HTR-8/SVneo (cell line): Measurements from ENCODE around the gene HECTD4.
"Not testable (repeated sequence)": the region's sequence is repeated elsewhere in the genome, so short reads cannot be mapped to it uniquely, and the experiment has no call there.

ENCODE experiments used
- DNase-seq: peaks from one replicate; pipeline ENCODE4 v3.0.0; 2011; ENCODE audit warnings: low spot score, mixed read lengths; ENCODE audit not compliant: insufficient read length
- FAIRE-seq: peaks from 2 replicates; lab custom pipeline; 2011; peaks lifted over from hg19 to GRCh38; lab: Jason Lieb, UNC

HECTD4 gene

DNA sequence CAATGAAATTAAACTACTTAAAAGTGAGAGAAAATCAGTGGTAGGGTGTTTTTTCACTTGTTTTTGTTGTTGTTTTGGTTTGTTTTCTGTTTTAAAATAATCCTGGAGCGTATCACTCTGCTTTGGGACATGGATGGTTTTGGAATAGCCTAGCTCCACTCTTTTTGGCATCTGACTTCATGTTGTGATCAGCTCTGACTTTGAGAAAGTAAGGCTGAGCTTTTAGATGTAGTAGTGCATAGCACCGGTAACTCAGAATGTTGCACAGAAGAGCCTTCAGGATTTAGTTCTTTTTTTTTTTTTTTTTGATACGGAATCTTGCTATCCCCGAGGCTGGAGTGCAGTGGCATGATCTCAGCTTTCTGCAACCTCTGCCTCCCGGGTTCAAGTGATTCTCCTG is 248.8 kb downstream of the HECTD4 start:
- FAIRE-seq (no peak), DNase-seq (no peak)

DNA sequence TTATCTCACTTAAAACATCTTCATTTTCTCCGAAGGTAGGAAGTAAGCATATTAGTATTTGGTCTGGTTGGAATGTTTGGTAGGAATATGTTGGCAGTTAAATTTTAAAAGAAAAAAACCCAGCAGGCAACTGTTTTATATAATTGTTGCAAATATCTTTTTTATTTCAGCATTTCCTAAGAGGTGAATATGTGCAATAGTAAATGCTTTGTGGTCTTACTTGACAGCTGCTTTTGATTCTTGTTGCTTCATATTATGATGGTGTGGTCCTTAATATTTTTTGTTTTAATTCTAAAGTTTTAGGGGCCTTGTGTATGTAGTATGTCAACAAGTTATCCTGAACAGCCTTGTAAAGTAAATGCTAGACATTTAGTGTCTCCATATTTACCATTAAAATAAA is 250.5 kb downstream of the HECTD4 start:
- no peak for FAIRE-seq
- DNase-seq = no peak

DNA sequence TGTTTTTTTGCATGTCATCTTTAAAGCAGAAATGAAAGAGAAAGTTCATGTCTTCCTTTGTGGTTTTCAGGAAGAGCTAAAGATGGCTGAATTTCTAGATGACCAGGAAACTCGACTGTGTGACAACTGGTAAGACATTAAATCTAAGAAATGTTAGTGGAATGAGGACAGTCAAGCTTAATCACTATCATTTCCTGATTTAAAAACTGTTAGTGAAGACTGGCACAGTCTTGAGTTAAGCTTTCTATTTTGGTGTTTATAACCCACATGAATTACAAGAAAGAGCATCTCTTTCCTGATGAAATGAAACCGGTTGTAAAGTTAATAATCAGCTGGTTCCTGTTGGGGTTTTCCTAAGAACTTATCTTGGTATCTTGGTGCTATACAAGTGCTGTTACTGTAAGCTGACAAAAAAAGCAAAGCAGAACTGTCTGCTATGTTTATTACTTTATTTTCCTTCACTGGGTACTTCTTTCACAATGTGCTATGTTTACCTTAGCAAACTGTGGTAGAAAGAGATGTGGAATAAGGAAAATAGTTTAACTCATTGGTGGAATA is 251.7 kb downstream of the HECTD4 start:
- FAIRE-seq = no peak

DNA sequence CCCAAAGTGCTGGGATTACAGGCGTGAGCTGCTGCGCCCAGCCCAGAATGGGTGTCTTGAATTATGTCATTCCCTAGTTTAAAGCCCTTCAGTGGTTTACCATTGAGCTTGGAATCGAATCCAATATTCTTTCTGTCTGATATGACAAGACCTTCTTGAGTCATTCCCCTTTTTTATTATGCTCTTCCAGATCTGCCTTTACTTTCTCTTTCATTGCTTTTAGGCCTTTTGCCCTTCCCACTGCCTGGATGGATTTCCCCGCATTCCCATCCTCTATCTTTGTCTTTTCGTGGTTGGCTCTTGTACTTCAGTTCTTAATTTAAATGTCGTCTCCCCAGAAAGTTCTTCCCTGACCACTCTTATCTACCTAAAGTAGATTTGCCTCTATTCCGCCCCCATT is 255.3 kb downstream of the HECTD4 start:
- DNase-seq (no peak), FAIRE-seq (no peak)

More for the DNA sequence above, 251.7 kb downstream of the HECTD4 start:
- DNase-seq = no peak

DNA sequence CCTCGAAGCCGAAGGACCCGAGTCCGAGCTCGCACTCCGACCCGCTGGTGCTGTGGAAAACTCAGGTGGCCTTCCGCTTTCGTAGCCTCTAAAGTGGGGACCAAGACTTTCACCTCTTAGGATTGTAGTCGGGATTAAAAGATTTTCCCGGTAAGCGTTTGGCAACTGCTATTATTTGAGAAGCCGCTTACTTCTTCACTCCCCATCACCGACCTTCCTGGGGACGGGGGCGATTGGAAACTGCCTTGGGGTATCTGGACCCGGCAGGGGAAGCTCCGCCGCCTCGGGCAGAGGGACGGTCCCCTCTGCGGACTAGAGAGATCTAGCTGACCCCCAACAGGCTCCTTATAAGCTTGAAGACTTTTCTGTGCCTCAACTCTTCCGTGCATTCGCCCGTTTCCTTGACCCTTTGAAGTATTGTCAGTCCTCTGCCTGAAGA is 256.2 kb downstream of the HECTD4 start:
- DNase-seq (no peak), FAIRE-seq (no peak)

DNA sequence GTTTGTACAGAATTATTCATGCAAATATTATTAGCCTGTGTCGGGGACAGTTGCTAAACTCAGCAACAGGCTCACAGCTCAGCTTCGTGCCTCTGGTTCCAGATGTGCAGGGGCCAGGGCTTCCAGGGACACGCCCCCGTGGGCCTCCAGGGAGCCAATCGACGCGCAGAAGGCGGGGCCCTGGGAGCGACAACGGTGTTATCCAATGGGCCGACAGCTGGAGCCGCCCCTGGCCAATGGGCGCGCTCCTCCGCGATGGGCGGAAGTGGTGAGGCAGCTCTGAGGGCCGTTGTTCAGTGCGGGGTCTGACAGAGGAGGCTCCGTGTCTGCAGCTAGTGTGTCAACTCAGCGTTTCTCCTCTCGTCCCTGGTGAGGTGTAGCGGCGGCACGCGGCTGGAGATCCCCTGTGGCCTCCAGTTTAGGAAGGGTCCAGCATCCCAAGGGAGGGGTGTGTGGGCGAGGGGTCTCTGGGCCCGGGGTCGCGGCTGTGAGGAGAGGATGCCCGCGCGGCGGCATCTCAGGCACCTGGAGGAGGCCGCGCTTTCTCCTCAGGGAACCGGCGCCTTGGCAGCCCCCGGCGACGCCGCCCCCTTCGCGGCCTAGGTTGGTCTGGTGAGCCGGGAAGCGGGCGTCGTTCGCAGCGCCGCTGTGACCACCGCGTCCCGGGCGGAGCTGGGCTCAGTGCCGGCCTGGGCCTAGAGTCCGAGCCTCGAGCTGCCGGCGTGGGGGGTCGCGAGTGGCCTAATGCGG is 256.8 kb downstream of the HECTD4 start, which contains the start of gene TRAFD1:
TSS of gene TRAFD1 (plus strand) at position 311 of the 750 bp plus-strand sequence. CDS start 4,963 bp downstream, outside the sequence.
- FAIRE-seq (peak; percentile 96), DNase-seq (peak; percentile 99)

DNA sequence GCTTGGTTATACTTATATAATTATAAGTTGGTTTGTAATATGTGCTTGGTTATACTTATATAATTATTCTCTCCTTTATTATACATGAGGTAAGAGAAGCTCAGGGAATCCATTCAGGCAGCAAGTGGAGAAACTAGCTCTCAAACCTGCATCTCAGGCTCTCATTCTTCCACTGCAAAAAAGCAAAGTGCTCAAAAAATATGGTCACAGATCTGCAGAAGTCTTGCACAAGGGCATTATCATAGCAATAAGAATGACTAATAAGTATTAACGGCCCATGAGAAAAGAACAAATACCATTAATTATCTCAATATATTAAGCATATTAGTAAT is 257.3 kb downstream of the HECTD4 start:
- FAIRE-seq = no peak
- no peak for DNase-seq

DNA sequence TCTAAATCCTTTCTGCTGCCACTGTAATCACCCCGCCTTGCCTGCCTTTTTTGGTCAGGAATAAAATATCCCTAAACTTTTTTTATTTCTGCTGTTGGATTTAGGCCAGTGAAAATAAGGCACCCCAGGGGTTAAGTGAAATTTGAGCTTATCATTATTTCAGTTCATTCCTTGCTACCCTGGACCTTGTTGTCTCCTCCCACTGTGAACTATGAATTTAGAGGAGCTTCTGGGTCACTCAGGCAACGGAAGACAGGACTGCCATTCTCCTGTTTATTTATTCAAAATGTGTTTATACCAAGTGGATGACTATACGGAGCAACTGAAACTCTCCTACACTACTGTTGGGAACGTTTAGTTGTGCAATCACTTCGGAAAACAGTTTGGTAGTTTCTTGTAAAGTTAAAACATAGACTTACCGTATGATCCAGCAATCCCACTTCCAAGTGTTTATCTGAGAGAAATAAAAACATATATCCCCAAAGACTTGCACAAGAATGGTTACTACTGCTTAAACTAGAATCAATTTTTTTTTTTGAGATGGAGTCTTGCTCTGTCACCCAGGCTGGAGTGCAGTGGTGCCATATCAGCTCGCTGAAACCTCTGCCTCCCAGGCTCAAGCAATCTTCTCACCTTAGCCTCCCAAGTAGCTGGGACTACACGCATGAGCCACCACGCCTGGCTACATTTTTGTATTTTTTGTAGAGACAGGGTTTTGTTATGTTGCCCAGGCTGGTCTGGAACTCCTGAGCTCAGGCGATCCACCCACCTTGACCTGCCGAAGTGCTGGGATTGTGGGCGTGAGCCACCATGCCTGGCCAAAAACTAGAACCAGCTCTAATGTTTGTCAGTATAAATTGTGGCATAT is 259.2 kb downstream of the HECTD4 start:
- no peak for FAIRE-seq
- DNase-seq = no peak

DNA sequence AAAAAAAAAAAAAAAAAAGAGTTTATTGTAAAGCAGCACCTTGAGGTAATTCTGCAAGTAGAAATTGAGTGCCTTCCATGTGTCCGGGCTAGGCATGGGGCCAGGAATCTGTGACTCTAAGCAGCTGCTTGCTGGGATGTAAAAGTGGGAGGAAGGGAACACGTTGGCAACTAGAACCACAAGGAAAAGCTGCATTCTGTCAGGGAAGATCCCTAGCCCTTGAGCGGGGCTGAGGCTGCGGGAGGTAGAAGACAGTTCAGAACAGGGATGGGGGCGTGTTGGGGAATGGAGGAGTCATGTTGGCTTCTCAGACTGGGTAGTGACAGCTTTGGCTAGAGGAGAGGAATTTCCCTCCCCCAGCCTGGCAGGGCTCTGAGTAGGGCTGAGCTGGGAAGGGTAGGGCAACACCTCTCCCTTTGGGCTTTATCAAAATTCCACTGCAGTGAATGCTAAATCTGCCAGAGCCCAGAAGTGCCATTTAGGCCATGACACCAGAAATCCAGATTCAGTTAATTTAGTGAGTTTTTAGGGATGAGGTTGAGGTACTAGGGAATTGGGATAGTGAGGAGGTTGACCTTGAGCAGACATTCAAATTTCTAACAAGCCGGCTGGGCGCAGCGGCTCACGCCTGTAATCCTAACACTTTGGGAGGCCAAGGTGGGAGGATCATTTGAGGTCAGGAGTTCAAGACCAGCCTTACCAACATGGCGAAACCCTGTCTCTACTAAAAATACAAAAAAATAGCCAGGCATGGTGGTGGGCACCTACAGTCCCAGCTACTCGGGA is 260.3 kb downstream of the HECTD4 start:
- no peak for FAIRE-seq
- no peak for DNase-seq

DNA sequence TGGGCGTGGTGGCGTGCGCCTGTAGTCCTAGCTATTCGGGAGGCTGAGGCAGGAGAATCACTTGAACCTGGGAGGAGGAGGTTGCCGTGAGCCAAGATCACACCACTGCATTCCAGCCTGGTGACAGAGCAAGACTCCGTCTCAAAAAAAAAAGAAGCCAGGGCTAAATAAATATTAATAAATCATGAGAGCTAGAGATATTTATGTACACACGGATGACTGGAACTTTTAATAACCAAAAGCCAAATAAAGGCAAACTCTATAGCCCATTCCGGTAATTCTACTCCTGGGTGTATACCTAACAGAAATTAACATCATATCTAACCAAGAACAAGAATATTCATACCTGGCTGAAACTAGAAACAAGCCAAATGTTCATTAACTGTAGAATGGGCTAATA is 264.5 kb downstream of the HECTD4 start:
- no peak for FAIRE-seq
- DNase-seq = no peak

DNA sequence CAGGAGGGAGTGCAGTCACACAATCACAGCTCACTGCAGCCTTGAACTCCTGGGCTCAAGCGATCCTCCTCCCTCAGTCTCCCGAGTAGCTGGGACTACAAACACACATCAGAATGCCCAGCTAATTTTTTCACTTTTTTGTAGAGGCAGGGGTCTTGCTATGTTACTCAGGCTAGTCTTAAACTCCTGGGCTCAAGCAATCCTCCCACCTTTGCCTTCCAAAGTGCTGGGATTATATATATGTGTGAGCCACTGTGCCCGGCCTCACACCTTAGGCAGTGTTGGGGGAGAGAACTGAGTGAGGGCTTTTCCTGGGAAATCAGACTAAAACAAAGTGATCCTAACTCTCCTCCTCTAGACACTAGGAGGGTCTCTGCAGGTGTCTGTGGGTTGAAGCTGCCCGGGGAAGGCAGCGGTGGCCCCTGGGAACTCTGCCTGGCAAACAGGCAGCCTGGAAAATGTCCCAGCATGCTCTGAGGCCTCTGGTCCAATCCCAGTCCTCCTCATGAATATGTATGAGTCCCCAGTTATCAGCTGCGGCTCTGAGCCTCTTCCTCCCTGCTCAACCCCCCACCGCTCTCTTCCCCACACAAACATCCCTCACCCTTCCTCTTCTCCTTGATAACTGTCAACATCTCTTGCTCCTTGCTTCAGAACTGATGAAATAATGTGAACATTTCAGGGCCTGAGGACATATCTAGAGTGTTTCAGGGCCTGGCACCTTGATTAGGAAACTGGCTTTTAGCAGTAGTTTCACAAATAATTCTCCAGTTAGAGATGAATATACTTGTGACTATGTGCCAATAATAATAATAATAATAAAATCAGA is 265.8 kb downstream of the HECTD4 start:
- FAIRE-seq = no peak

DNA sequence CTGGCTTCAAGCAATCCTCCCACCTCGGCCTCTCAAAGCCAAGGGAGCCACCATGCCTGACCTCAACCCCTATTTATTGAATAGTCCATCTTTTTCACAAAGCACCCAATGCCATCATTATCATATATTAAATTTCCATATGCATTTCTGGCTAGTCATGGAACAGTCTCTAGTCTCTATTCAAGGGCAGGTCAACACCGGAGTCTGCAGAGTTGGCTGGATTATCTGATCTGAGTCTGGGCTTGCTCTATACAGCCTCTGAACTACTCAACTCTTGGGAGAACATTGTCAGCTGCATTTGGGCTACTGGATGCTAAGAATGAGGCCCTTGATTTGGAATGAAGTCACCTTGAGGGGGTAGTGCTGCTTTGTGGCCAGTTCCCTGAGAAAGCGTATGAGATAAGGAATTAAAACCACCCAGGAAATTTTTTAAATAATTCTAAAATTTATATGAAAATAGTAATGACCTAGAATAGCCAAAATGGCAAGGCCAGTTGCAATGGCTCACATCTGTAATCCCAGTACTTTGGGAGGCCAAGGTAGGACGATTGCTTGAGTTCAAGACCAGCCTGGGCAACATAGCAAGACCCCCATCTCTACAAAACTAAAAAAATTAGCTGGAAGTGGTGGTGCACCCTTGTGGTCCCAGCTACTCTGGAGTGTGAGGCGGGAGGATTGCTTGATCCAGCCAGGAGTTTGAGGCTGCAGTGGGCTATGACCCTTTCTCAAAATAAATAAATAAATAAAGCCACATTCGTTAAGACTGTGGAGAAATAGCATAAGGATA is 266.8 kb downstream of the HECTD4 start:
- FAIRE-seq = no peak

More for the DNA sequence above, 265.8 kb downstream of the HECTD4 start:
- DNase-seq = peak; percentile 65

DNA sequence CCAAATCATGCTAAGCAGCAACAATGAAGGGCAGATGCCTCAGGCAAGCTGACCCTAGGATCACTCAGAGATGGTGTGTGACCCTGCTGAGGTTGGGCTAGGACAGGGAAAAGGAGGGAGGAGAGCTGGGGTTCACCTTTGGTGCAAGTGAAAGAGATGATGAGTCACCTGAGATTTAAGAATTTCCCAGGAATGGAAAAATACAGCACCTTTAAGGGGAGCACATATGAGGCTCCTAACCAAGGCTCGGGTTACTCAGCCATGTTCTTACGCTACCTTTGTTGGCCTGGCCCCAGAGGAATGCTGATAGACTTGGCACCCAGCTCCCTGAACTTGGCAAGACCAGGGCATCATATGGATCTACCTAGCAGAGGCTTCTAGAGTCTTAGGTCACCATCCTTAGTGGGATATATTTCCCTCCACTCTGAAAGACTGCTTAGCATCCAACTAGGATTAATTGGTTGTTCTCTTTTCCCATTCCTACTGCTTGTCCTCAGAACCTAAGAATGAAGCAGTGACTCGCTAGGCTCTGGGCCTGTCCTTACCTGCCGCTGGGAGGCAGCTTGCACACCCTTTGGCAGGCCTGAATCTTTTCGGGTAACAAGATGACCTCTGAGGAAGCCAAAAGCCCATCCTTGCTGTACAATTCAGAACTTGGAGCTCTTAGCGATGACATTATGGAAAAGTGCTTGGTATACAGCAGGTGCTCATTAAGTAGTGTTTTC is 269.7 kb downstream of the HECTD4 start:
- FAIRE-seq (no peak), DNase-seq (no peak)

More for the DNA sequence above, 266.8 kb downstream of the HECTD4 start:
- DNase-seq = no peak

DNA sequence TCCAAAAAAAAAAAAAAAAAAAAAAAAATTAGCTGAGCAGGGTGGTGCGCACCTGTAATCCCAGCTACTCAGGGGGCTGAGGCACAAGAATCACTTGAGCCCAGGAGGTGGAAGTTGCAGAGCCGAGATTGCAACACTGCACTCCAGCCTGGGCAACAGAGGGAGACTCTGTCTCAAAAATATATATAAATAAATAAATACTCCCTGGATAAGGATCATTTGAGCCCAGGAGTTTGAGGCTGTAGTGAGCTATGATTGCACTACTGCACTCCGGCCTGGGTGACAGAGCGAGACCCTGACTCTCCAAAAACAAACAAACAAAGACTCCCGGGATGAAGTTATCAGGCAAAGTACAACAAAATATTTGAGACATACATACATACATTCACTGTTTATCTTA is 270.3 kb downstream of the HECTD4 start:
- DNase-seq (no peak), FAIRE-seq (no peak)

DNA sequence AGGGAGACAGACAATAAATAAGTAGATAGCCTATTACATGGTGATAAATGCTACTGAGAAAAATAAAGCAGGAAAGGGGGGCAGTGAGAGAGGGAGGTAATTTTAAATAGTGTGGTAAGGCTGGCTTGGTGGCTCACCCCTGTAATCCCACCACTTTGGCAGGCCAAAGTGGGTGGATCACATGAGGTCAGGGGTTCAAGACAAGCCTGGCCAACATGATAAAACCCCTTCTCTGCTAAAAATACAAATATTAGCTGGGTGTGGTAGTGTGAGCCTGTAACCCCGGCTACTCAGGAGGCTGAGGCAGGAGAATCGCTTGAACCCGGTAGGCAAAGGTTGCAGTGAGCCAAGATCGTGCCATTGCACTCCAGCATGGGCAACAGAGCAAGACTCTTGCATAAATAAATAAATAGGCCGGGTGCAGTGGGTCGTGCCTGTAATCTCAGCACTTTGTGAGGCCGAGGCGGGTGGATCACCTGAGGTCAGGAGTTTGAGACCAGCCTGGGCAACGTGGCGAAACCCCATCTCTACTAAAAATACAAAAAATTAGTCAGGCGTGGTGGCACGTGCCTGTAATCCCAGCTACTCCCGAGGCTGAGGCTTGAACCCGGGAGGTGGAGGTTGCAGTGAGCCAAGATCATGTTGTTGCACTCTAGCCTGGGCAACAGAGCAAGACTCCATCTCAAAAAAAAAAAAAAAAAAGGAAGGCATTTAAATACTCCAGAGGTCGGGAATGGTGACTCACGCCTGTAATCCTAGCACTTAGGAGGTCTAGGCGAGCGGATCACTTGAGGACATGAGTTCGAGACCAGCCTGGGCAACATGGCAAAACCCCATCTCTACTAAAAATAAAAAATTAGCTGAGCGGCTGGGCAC is 271.2 kb downstream of the HECTD4 start:
- not testable (repeated sequence) for FAIRE-seq, DNase-seq
